Gastroesophageal sphincter (tissue), 3 donors: ENCODE measurements around the gene CAVIN3.

Experiments used
- CTCF ChIP-seq, 4 experiments: fragments of 200-600 bp in 2 of 4; fragments of 450-650 bp in 2 of 4; sonication (generic) in 1 of 4; IDR thresholded peaks; one replicate each; pipeline ENCODE4 v1.5.1; 2017 to 2019; ENCODE audit warnings: antibody characterized with exemption in 4 of 4, mild to moderate bottlenecking in 2 of 4, moderate library complexity in 2 of 4
- POLR2A ChIP-seq, 2 donors: fragments of 450-650 bp; IDR thresholded peaks; one replicate each; pipeline ENCODE4 v1.6.1; 2017; ENCODE audit warnings: antibody characterized with exemption in 2 of 2, mild to moderate bottlenecking in 2 of 2, moderate library complexity in 1 of 2

GRCh38 chr11:6354651-6355485, 34.6 kb upstream of the CAVIN3 start:
- TF ChIP-seq CTCF (IDR thresholded peaks at IDR 0.05) (no peak), POLR2A (IDR thresholded peaks at IDR 0.05) (no peak)
